HG03378 (cell line): ENCODE results near the gene PLPP4.

ENCODE experiments used
- ATAC-seq: cut with Tn5 transposase; IDR thresholded peaks from one replicate; pipeline ENCODE4 v1.9.1; 2021; ENCODE audit warnings: mild to moderate bottlenecking, moderate library complexity; ENCODE audit not compliant: unreplicated experiment

The PLPP4 gene

DNA sequence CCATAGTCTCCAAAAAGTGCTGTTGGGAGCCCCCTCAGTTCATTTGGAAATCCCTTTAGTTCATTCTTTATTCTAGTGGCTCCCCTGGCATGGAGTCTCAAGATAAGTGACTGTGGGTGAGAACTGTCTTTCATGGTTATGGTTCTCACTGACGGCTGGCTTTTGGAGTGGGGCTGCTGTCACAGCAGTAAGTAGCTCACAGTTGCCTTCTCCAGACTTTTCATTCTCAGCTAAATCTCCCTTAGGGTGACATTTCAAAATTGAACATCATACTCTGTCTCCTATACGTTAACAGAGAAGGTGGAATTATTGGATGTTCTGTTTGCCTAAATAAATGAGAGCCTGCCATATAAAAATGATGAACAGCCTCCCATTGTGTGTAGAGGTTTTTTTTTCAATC lies 58.7 kb downstream of the PLPP4 start:
- ATAC-seq, result no peak

GRCh38 chr10:120516426-120516825 lies 59.4 kb downstream of the PLPP4 start:
- no peak for ATAC-seq

GRCh38 chr10:120517196-120517595 lies 60.2 kb downstream of the PLPP4 start:
- ATAC-seq, result no peak

- no peak for ATAC-seq
Measured at GRCh38 chr10:120517881-120518484, 61.0 kb downstream of the PLPP4 start.

GRCh38 chr10:120521880-120522279 lies 64.9 kb downstream of the PLPP4 start:
- ATAC-seq, result no peak

GRCh38 chr10:120527691-120528090 lies 70.7 kb downstream of the PLPP4 start:
- ATAC-seq, result no peak

DNA sequence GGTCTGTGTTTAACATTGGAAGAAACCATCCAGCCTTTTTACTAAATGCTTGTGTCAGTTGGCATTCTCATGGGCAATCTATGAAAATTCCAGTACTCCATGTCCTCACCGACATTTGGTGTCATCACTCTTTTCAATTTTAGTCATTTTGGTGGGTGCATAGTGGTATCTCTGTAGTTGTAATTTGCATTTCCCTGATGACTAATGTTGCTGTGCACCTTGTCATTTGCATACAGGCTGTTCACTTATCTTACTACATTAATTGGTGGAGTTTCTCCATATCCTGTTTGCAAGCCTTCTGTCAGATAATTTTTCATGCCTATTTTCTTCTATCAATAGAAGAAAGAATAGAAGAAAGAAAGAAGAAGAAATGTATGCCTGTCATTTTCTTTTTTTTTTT lies 73.7 kb downstream of the PLPP4 start:
- ATAC-seq, result no peak

DNA sequence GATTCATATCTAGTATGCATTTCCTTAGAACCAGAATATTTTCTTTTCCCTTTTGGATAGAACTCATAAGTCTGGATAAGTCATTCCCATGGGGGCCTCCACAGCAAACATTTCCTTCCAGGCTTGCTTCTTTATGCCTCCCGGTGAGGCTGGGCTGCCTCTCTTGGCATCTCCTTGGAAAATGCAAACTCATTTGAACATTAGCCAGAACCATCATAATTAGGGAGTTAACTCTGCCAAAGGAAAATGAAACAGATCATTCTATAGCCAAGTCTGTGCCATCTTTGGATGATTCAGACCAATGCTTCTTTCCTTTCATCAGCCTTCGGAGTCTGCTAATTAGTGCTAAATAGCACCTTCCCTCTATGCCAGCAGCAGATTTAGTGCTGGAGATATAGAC lies 81.1 kb downstream of the PLPP4 start:
- ATAC-seq, result no peak

DNA sequence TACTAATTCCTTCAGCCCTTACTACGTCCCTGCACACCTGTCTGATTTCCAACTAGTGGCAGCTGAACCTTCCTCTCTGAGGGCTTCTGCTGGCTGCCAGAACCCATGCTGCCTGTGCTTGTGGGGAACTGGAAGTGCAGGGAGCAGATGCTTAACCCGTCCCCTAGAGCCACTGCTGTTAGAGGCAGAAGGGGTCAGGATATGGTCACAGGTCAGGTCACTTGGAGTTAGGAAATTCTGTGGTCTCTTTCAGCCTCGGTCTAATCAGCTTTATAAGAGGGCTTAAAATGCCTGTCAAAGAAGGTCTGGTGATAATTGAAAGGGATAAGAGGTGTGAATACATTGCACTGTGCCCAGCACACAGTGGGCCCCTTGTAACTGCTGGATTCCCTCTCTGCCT lies 82.0 kb downstream of the PLPP4 start:
- ATAC-seq, result no peak

DNA sequence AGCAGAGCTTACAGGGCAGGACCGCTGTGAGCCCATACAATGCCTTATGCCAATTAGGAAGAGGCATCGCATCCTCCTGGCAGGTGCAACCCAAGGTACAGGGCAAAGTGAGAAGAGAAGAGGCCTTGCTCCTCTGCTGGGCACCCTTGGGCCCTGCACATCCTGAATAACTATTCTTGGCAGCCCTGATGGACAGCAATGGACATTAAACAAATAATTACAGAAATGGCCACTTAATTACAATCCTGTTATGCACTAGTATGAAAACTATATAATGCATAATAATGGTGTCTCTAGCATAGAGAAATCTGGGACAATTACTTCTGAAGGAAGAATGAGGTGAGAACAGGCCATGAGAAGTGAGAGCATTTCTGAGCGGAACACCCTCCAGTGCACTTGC lies 83.5 kb downstream of the PLPP4 start:
- no peak for ATAC-seq

- no peak for ATAC-seq
Measured at GRCh38 chr10:120541984-120542383, 85.0 kb downstream of the PLPP4 start.

- ATAC-seq, result no peak
Measured at GRCh38 chr10:120542591-120542990, 85.6 kb downstream of the PLPP4 start.

GRCh38 chr10:120543291-120543690 lies 86.3 kb downstream of the PLPP4 start:
- ATAC-seq, result no peak

GRCh38 chr10:120548210-120548609 lies 91.2 kb downstream of the PLPP4 start:
- ATAC-seq, result no peak

GRCh38 chr10:120552262-120552661 lies 95.2 kb downstream of the PLPP4 start:
- no peak for ATAC-seq

GRCh38 chr10:120553911-120554310 lies 96.9 kb downstream of the PLPP4 start:
- no peak for ATAC-seq

DNA sequence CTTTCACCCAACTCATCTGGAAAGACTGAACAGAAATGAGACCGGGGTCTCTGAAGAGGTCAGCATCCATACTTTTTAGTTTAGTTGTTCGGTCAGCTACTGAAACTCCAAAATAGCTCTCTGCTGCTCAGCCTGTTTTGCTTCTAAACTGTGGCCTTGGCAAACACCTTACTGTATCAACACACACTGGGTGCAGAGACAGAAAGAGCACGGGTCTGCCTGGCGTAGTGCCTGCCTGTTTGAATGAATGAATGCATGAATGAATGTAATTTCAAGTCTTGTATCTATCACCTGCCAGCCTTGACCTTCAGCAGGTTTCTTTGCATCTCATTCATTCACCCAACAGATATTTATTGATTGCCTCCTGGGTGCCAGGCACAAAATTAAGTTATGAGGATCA lies 98.4 kb downstream of the PLPP4 start:
- ATAC-seq, result no peak

GRCh38 chr10:120555842-120556532 lies 99.0 kb downstream of the PLPP4 start:
- no peak for ATAC-seq

DNA sequence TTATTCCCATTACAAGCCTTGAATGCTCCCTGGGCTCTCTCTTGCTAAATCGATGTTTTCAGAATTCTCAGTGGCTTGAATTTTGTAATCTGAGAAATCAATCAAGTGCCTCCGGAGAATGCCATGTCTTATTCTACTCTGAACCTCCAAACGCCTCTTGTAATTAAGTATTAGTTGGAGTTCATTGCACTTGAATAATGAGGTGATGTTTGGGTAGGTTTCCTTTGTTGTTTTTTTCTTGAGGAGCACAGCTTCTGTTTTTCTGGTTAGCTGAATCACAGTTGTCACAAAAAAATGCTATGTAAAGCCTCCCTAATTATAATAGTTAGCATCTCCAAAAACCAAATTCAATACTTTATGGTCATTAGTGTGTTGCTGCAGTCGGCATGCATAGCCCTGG lies 100.3 kb downstream of the PLPP4 start:
- ATAC-seq, result no peak

GRCh38 chr10:120559800-120560199 lies 102.8 kb downstream of the PLPP4 start:
- ATAC-seq, result no peak

DNA sequence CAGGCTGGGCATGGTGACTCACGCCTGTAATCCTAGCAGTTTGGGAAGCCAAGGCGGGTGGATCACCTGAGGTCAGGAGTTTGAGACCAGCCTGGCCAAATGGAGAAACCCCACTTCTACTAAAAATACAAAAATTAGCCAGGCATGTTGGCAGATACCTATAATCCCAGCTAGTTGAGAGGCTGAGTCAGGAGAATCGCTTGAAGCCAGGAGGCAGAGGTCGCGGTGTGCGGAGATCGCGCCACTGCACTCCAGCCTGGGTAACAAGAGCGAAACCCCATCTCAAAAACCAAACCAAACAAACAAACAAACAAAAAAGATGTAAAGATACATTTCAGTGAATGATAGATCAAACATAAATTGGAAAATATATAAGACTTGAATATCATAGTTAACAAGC lies 105.9 kb downstream of the PLPP4 start:
- no peak for ATAC-seq

- no peak for ATAC-seq
Measured at GRCh38 chr10:120570418-120570817, 113.4 kb downstream of the PLPP4 start.

DNA sequence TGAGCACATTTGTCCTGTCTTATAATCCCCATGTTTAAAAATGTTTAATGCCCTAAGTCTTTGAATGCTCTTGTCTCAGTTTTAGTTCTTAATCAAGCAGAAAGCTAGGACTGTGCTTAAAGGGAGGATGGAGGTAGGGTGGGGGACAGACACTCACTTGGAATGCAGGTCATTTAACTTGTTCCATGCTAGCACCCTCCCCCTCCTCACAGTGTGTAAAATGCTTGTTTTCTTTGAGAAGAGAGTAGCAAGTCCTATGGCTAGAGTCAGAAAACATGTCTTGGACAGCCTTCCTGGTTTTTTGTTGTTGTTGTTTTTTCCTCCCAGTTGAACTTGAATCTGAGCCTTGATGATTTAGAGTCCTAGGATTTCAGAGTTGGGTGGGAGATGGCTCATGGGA lies 114.2 kb downstream of the PLPP4 start:
- ATAC-seq, result no peak
